Suprapubic skin (tissue), 4 donors: ENCODE measurements around the gene GPHA2.

Experiments used
- EP300 ChIP-seq: sonication (generic); formaldehyde crosslinking; IDR thresholded peaks from one replicate; pipeline ENCODE4 v1.6.1; 2017; ENCODE audit warnings: antibody characterized with exemption
- POLR2A ChIP-seq, 2 donors: fragments of 450-650 bp; IDR thresholded peaks; one replicate each; pipeline ENCODE4 v1.6.1; 2017; ENCODE audit warnings: antibody characterized with exemption in 2 of 2, mild to moderate bottlenecking in 2 of 2, moderate library complexity in 2 of 2
- POLR2AphosphoS5 ChIP-seq, 3 donors: sonication (generic); formaldehyde crosslinking; IDR thresholded peaks; one replicate each; pipeline ENCODE4 v1.6.1; 2017; ENCODE audit warnings: antibody characterized with exemption in 3 of 3
- TF ChIP-seq, protein P1 (sequence below), 2 donors: fragments of 200-600 bp in 1 of 2; fragments of 450-650 bp in 1 of 2; sonication (generic) in 1 of 2; IDR thresholded peaks; one replicate each; pipeline ENCODE4 v1.5.1; 2016 to 2019; ENCODE audit warnings: antibody characterized with exemption in 2 of 2, mild to moderate bottlenecking in 1 of 2, moderate library complexity in 1 of 2

- TF ChIP-seq, protein P1, sequence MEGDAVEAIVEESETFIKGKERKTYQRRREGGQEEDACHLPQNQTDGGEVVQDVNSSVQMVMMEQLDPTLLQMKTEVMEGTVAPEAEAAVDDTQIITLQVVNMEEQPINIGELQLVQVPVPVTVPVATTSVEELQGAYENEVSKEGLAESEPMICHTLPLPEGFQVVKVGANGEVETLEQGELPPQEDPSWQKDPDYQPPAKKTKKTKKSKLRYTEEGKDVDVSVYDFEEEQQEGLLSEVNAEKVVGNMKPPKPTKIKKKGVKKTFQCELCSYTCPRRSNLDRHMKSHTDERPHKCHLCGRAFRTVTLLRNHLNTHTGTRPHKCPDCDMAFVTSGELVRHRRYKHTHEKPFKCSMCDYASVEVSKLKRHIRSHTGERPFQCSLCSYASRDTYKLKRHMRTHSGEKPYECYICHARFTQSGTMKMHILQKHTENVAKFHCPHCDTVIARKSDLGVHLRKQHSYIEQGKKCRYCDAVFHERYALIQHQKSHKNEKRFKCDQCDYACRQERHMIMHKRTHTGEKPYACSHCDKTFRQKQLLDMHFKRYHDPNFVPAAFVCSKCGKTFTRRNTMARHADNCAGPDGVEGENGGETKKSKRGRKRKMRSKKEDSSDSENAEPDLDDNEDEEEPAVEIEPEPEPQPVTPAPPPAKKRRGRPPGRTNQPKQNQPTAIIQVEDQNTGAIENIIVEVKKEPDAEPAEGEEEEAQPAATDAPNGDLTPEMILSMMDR (IDR thresholded peaks at IDR 0.05) = no peak
- TF ChIP-seq POLR2A (IDR thresholded peaks at IDR 0.05) = no peak
- no peak for TF ChIP-seq EP300
- TF ChIP-seq POLR2AphosphoS5 (IDR thresholded peaks at IDR 0.05) = no peak
These were observed 38.2 kb downstream of the GPHA2 start for GRCh38 chr11:64897381-64898075.
